GM23248 (cell line): ENCODE data around the gene TK1.

Source experiments
- EZH2 ChIP-seq: fragments of 200-600 bp; sonication (generic); IDR thresholded peaks from 2 replicates; pipeline ENCODE4 v1.6.1; 2018; ENCODE audit warnings: antibody characterized with exemption, mild to moderate bottlenecking; ENCODE audit not compliant: insufficient read depth, poor library complexity, severe bottlenecking
- EZH2phosphoT487 ChIP-seq: fragments of 200-600 bp; sonication (generic); IDR thresholded peaks from 2 replicates; pipeline ENCODE4 v1.6.1; 2018; ENCODE audit warnings: antibody characterized with exemption, moderate library complexity, mild to moderate bottlenecking, low read depth; ENCODE audit not compliant: insufficient read depth

DNA sequence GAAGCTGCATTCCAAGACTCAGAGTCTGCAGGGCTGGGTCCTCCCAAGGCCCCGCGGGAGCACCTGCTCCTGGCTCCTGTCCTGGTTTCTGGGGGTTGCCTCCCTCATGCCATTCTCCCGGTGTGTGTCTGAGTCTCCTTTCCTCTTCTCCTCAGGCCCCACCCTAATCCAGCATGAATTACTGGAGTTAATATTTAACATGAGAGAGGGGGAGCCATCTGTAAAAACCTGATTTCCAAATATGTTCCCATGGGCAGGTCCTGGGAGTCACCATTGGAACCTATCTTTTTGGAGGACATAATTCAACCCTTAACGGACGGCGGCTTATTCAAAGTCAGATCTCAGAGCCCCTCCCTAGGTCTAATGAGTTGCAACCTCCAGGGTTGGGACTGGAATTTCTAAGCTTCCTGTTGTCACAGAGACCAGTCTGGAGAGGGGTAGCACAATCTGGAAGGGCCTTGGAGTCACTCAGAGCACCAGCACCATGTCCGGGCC, 35.3 kb downstream of the TK1 start:
- TF ChIP-seq EZH2 (no peak), EZH2phosphoT487 (no peak)
